DND-41 (cell line): ENCODE results near the gene TBC1D2B.
"Not testable (repeated sequence)": the region's sequence is repeated elsewhere in the genome, so short reads cannot be mapped to it uniquely, and the experiment has no call there.

Source experiments
- CTCF ChIP-seq: IDR thresholded peaks from 2 replicates; pipeline ENCODE4 v1.5.1; 2012; ENCODE audit warnings: borderline replicate concordance, low read length, moderate library complexity, mild to moderate bottlenecking; ENCODE audit not compliant: poor library complexity, severe bottlenecking; ENCODE audit errors: extremely low read depth
- EZH2 ChIP-seq: IDR thresholded peaks from 3 replicates; pipeline ENCODE4 v1.6.1; 2012; ENCODE audit warnings: borderline replicate concordance, low read depth, mild to moderate bottlenecking, moderate library complexity, low read length, inconsistent platforms; ENCODE audit not compliant: severe bottlenecking

GRCh38 chr15:77979157-77979556, 98.4 kb downstream of the TBC1D2B start:
- not testable (repeated sequence) for TF ChIP-seq CTCF, EZH2
